HG02852 (cell line): Measurements from ENCODE around the gene HSPA1L.
A peak's percentile ranks its signal among the peaks of the same experiment; 100 is the strongest.
"Not testable (repeated sequence)": the region's sequence is repeated elsewhere in the genome, so short reads cannot be mapped to it uniquely, and the experiment has no call there.

Experiments
- ATAC-seq: cut with Tn5 transposase; IDR thresholded peaks from one replicate; pipeline ENCODE4 v1.9.1; 2021; ENCODE audit warnings: mild to moderate bottlenecking, moderate library complexity; ENCODE audit not compliant: unreplicated experiment

The HSPA1L gene

DNA sequence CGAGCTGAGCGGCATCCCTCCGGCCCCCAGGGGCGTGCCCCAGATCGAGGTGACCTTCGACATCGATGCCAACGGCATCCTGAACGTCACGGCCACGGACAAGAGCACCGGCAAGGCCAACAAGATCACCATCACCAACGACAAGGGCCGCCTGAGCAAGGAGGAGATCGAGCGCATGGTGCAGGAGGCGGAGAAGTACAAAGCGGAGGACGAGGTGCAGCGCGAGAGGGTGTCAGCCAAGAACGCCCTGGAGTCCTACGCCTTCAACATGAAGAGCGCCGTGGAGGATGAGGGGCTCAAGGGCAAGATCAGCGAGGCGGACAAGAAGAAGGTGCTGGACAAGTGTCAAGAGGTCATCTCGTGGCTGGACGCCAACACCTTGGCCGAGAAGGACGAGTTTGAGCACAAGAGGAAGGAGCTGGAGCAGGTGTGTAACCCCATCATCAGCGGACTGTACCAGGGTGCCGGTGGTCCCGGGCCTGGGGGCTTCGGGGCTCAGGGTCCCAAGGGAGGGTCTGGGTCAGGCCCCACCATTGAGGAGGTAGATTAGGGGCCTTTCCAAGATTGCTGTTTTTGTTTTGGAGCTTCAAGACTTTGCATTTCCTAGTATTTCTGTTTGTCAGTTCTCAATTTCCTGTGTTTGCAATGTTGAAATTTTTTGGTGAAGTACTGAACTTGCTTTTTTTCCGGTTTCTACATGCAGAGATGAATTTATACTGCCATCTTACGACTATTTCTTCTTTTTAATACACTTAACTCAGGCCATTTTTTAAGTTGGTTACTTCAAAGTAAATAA is 2.2 kb upstream of the HSPA1L start:
- ATAC-seq = not testable (repeated sequence)

DNA sequence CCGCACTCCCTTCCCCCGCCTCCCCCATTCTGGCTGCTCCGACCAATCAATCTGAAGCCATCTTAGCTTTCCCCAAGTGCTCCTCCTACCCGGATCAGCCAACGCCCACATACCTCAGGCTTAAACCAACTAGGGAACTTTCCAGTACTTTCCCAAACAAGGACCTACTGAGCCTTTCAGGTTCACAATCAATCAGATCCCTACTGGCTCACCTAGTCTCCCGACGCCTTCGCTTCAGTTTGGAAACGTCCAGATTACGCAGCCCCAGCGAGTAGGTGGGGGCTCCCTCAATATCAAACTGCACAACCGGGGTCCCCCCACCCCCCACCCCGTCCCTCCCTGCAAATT is 432 bp downstream of the HSPA1L start:
- ATAC-seq = no peak

- ATAC-seq = no peak
These were observed 1.6 kb downstream of the HSPA1L start for GRCh38 chr6:31813465-31813849.

- no peak for ATAC-seq
These were observed 3.4 kb downstream of the HSPA1L start for GRCh38 chr6:31811645-31812044.

DNA sequence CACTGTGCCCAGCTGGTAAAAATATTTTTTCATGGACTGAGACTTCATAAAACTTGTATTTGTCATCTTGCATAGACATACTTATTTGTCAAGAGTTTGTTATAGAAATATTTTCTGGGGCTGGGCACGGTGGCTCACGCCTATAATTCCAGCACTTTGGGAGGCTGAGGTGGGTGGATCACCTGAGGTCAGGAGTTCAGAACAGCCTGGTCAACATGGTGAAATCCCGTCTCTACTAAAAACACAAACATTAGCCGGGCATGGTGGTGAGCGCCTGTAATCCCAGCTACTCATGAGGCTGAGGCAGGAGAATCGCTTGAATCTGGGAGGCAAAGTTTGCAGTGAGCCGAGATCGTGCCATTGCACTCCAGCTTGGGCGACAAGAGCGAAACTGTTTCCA is 6.5 kb downstream of the HSPA1L start:
- not testable (repeated sequence) for ATAC-seq

GRCh38 chr6:31806470-31807272 is 8.4 kb downstream of the HSPA1L start, which contains the start of gene LSM2:
Gene LSM2, minus strand, starts transcription at chr6:31806966. Its CDS starts 209 bp downstream, at chr6:31806757.
- peak; percentile 85 for ATAC-seq

DNA sequence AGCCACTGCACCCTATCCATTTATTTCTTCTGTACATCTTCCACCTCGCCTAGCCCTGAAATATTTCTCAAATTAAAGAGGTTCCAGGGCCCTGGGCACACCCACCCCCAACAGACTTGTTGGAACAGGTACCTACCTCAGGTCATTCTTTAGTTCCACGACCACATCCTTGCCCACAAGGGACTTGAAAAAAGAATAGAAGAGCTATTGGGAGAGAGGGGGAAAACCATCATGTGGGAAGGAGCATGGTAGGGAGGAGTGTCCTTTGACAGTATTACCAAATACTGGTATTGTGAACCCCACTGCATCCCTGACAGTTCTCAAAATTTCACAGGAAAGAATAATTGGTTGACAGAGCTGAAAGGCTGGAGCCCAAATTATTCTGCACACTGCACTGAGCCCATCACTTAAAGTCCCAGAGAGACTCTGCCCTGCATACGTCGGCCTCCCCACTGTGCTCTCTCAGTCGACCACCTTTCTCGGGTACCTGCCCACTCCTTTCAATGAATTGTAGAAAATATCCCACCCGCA is 9.1 kb downstream of the HSPA1L start:
- peak; percentile 23 for ATAC-seq

- not testable (repeated sequence) for ATAC-seq
These were observed 13.8 kb downstream of the HSPA1L start for GRCh38 chr6:31801031-31801927.

- ATAC-seq = no peak
These were observed 15.3 kb downstream of the HSPA1L start for GRCh38 chr6:31799781-31800180.

GRCh38 chr6:31797588-31797987 is 17.5 kb downstream of the HSPA1L start:
- no peak for ATAC-seq

- ATAC-seq = no peak
These were observed 18.1 kb downstream of the HSPA1L start for GRCh38 chr6:31796993-31797385.

DNA sequence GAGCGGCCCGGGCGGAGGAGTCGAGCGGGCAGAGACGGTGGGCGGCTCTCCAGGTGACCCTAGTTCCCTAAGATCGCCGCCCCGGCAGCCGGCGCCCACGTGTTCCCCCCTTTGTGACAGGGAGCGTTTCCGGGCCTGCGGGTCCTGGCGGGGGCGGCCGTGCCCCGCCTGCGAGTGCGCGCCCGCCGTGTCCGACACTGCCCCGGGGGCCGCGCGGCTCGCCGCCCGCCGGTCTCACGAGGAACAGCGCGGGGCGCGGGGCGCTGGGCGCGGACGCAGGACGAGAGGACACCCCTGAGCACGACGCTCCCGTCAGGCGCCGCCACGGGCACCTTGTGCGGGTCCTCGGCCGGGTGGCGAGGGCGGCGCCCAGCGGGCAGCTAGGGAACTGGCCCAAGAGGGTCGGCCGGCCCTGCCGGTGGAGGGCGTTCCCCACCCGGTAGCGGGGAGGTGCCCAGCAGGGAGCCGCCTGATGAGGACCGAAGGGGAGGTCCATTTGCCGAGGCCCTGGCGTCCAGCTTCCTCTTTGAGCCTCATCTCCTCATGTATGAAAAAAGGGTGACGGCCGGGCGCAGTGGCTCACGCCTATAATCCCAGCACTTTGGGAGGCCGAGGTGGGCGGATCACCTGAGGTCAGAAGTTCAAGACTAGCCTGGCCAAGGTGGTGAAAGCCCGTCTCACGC is 19.3 kb downstream of the HSPA1L start, which contains the start of gene VARS1:
Gene VARS1 (minus strand): TSS at position 137 of the 683 bp plus-strand sequence. CDS start 535 bp downstream, outside the sequence.
- ATAC-seq = peak; percentile 72

GRCh38 chr6:31794866-31795615 is 20.0 kb downstream of the HSPA1L start:
- ATAC-seq = no peak

GRCh38 chr6:31794294-31794865 is 20.7 kb downstream of the HSPA1L start:
- ATAC-seq = no peak

DNA sequence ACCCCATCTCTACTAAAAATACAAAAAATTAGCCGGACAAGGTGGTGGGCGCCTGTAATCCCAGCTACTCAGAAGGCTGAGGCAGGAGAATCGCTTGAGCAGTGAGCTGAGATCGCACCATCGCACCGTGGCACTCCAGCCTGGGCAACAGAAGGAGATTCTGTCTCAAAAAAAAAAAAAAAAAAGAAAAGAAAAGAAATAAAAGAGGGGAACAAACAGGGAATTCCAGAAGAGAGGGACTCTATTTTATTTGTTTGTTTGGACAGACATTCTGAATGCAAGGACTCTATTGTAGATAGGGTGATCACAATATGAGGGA is 21.2 kb downstream of the HSPA1L start:
- not testable (repeated sequence) for ATAC-seq

- ATAC-seq = no peak
These were observed 22.3 kb downstream of the HSPA1L start for GRCh38 chr6:31792761-31793171.

- no peak for ATAC-seq
These were observed 23.1 kb downstream of the HSPA1L start for GRCh38 chr6:31792090-31792374.

- ATAC-seq = no peak
These were observed 23.6 kb downstream of the HSPA1L start for GRCh38 chr6:31791324-31792089.

GRCh38 chr6:31785475-31785874 is 29.6 kb downstream of the HSPA1L start:
- no peak for ATAC-seq
